ENCODE measurements around the gene TECTA. TPM values are rescaled to one million over a fixed set of nuclear protein-coding genes. Genes with fewer than 3 reads are reported as not detected.

Gene TECTA
- polyA plus RNA-seq, 1 of the 3 experiments (the other 2 are of a cell fraction) = 0.58 TPM

DNA sequence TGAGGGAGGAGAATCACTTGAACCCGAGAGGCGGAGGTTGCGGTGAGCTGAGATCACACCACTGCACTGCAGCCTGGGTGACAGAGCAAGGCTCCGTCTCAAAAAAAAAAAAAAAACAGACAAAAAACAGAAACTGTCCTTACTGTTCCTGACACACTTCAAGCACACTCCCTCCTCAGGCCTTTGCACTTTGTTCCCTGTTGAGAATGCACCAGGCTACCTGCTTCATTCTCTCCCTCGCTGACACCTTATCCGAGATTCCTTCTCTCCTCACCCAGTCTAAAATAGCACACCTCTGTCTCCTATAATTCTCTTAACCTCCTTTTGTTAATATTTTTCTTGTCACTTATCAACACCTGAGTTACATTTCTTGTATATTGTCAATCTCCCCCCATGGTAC is 32.3 kb upstream of the TECTA start:
- peaks cover 50 to 60% of the 10 kb centered on the region in 2 experiments for H3K36me3 ChIP-seq (replicated peaks in 1 of 2; ENCODE audit: control insufficient read depth in 1 of 2, insufficient read depth in 2 of 2, low read length in 1 of 2)
- CTCF ChIA-PET = no interaction called here
- H3K4me1 ChIP-seq (ENCODE audit: control insufficient read depth in 1 of 2, insufficient read depth in 2 of 2, low read depth in 1 of 2, low read length in 1 of 2) = peaks cover 0 to 6% of the 10 kb centered on the region in 2 experiments; a peak in 2 of 4 replicates
- no peaks in the 10 kb centered on the region for H3K79me2 ChIP-seq (ENCODE audit: insufficient read depth)
- H2AFZ ChIP-seq (ENCODE audit: low read depth) = no peak overlapping the region
- no peak for TF ChIP-seq USF1 (IDR thresholded peaks at IDR 0.05; ENCODE audit: borderline replicate concordance, low read depth)
- no peak for TF ChIP-seq GABPA (IDR thresholded peaks at IDR 0.05; ENCODE audit: low read depth)
- TF ChIP-seq SIN3A (IDR thresholded peaks at IDR 0.05; ENCODE audit: borderline replicate concordance, low read depth, low read length) = no peak
- TF ChIP-seq JUND (IDR thresholded peaks at IDR 0.05) = no peak
- no peak for TF ChIP-seq POLR2AphosphoS5 (IDR thresholded peaks at IDR 0.05; ENCODE audit: low read depth, low read length)
- no peak for TF ChIP-seq MAX (IDR thresholded peaks at IDR 0.05; ENCODE audit: low read depth)
- TF ChIP-seq, protein P1, sequence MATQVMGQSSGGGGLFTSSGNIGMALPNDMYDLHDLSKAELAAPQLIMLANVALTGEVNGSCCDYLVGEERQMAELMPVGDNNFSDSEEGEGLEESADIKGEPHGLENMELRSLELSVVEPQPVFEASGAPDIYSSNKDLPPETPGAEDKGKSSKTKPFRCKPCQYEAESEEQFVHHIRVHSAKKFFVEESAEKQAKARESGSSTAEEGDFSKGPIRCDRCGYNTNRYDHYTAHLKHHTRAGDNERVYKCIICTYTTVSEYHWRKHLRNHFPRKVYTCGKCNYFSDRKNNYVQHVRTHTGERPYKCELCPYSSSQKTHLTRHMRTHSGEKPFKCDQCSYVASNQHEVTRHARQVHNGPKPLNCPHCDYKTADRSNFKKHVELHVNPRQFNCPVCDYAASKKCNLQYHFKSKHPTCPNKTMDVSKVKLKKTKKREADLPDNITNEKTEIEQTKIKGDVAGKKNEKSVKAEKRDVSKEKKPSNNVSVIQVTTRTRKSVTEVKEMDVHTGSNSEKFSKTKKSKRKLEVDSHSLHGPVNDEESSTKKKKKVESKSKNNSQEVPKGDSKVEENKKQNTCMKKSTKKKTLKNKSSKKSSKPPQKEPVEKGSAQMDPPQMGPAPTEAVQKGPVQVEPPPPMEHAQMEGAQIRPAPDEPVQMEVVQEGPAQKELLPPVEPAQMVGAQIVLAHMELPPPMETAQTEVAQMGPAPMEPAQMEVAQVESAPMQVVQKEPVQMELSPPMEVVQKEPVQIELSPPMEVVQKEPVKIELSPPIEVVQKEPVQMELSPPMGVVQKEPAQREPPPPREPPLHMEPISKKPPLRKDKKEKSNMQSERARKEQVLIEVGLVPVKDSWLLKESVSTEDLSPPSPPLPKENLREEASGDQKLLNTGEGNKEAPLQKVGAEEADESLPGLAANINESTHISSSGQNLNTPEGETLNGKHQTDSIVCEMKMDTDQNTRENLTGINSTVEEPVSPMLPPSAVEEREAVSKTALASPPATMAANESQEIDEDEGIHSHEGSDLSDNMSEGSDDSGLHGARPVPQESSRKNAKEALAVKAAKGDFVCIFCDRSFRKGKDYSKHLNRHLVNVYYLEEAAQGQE (IDR thresholded peaks at IDR 0.05; ENCODE audit: low read depth, low read length) = no peak
- TF ChIP-seq NFIC (IDR thresholded peaks at IDR 0.05; ENCODE audit: borderline replicate concordance) = no peak
- no peak for TF ChIP-seq CTCF (IDR thresholded peaks at IDR 0.05)
- no peak for TF ChIP-seq ZBTB33 (IDR thresholded peaks at IDR 0.05; ENCODE audit: borderline replicate concordance, low read depth)
- no peak for TF ChIP-seq TAF1 (IDR thresholded peaks at IDR 0.05; ENCODE audit: borderline replicate concordance, low read depth, low read length)
- no peak for TF ChIP-seq GATA2 (CRISPR knock-in tag; IDR thresholded peaks at IDR 0.05)
- no peak for TF ChIP-seq ELF1 (IDR thresholded peaks at IDR 0.05)
- no peak for TF ChIP-seq USF2 (IDR thresholded peaks at IDR 0.05; ENCODE audit: borderline replicate concordance, low read depth, low read length)
- no peak for TF ChIP-seq CHD2 (IDR thresholded peaks at IDR 0.05; ENCODE audit: low read length, partially characterized antibody)
- TF ChIP-seq YY1 (IDR thresholded peaks at IDR 0.05; ENCODE audit: low read depth) = no peak
- TF ChIP-seq EP300 (IDR thresholded peaks at IDR 0.05; ENCODE audit: borderline replicate concordance in 1 of 2, low read depth in 1 of 2, low read length in 1 of 2) = no peak
- no peak for TF ChIP-seq FOSL2 (IDR thresholded peaks at IDR 0.05; ENCODE audit: borderline replicate concordance, low read depth)
- TF ChIP-seq SMC3 (IDR thresholded peaks at IDR 0.05; ENCODE audit: low read depth, low read length) = no peak
- no peak for TF ChIP-seq FOXM1 (IDR thresholded peaks at IDR 0.05; ENCODE audit: low read depth)
- POLR2A ChIA-PET = no interaction called here
- H3K4me2 ChIP-seq = no peak overlapping the region
- H3K9me3 ChIP-seq = 0 out of 2 replicates have a peak, but pooled peaks cover 4% of the 10 kb centered on the region
- DNase-seq = no peak
- no peaks in the 10 kb centered on the region for H3K27me3 ChIP-seq (ENCODE audit: insufficient read depth)
- H3K9me2 ChIP-seq = no peaks in the 10 kb centered on the region; the same call in 1 of the 2 replicates
- H3K27ac ChIP-seq (ENCODE audit: low read depth in 2 of 2, low read length in 1 of 2) = no peak overlapping the region
- no peak overlapping the region for H3K4me3 ChIP-seq (ENCODE audit: low read depth in 2 of 2, low read length in 1 of 2)
- no peak overlapping the region for H3K9ac ChIP-seq
- H3F3A ChIP-seq (replicated peaks; ENCODE audit: insufficient read depth) = no peaks in the 10 kb centered on the region
- 95% methylated on average over 6 of the region's 6 CpGs for WGBS (ENCODE audit: low lambda C conversion rate)
- no peaks in the 10 kb centered on the region for H4K20me1 ChIP-seq (ENCODE audit: insufficient read depth)
